Measurements from ENCODE around the gene WDR59.

The WDR59 gene

DNA sequence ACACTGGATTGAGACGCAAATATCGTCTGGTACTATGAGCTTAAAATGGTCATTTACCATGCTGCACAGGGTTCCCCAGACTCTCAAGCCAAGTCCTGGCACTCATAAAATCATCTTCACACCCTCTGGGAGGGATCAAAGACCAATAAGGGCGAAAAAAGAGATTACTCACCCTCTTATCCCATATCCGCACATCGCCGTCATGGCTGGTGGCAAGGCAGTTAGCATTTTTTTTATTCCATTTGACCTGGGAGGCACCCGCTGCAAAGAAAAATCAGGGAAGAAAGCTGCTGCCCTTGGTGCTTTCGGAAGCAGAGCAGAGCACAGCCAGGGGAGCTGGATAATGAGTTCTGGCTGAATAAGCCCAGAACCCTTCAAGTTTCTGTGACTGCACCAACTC, 42.4 kb downstream of the WDR59 start (continued):
- TF ChIP-seq, protein P1, sequence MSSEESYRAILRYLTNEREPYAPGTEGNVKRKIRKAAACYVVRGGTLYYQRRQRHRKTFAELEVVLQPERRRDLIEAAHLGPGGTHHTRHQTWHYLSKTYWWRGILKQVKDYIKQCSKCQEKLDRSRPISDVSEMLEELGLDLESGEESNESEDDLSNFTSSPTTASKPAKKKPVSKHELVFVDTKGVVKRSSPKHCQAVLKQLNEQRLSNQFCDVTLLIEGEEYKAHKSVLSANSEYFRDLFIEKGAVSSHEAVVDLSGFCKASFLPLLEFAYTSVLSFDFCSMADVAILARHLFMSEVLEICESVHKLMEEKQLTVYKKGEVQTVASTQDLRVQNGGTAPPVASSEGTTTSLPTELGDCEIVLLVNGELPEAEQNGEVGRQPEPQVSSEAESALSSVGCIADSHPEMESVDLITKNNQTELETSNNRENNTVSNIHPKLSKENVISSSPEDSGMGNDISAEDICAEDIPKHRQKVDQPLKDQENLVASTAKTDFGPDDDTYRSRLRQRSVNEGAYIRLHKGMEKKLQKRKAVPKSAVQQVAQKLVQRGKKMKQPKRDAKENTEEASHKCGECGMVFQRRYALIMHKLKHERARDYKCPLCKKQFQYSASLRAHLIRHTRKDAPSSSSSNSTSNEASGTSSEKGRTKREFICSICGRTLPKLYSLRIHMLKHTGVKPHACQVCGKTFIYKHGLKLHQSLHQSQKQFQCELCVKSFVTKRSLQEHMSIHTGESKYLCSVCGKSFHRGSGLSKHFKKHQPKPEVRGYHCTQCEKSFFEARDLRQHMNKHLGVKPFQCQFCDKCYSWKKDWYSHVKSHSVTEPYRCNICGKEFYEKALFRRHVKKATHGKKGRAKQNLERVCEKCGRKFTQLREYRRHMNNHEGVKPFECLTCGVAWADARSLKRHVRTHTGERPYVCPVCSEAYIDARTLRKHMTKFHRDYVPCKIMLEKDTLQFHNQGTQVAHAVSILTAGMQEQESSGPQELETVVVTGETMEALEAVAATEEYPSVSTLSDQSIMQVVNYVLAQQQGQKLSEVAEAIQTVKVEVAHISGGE (tag by site-specific recombination; conservative IDR thresholded peaks at IDR 0.05; ENCODE audit: low read depth), result no peak
- TF ChIP-seq ZNF791 (tag by site-specific recombination; IDR thresholded peaks at IDR 0.05) (no peak), ZNF501 (tag by site-specific recombination; IDR thresholded peaks at IDR 0.05) (no peak), ZNF48 (tag by site-specific recombination; IDR thresholded peaks at IDR 0.05) (no peak), ZNF169 (tag by site-specific recombination; IDR thresholded peaks at IDR 0.05) (no peak), HIC1 (tag by site-specific recombination; IDR thresholded peaks at IDR 0.05) (no peak), FEZF1 (tag by site-specific recombination; IDR thresholded peaks at IDR 0.05) (no peak)

DNA sequence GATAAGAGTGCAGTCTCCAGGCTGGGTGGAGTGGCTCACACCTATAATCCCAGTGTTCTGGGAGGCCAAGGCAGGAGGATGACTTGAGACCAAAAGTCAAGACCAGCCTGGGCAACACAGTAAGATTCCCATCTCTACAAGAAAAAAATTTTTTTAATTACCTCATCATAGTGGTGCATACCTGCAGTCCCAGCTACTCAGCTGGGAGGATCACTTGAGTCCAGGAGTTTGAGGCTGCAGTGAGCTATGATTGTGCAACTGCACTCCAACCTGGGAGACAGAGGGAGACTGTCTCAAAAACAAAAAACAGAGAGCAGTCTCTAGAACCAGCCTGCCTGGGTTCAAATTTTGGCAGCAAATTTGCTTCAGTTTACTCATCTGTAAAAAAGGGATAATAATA, 45.2 kb downstream of the WDR59 start:
- no peak overlapping the region for H3K27ac ChIP-seq (ENCODE audit: extremely low read depth, low read depth, low read length)
- TF ChIP-seq ZFHX2 (tag by site-specific recombination; conservative IDR thresholded peaks at IDR 0.05) (no peak), ZSCAN30 (tag by site-specific recombination; IDR thresholded peaks at IDR 0.05) (no peak), ZNF792 (tag by site-specific recombination; IDR thresholded peaks at IDR 0.05) (no peak), ZNF610 (tag by site-specific recombination; IDR thresholded peaks at IDR 0.05; ENCODE audit: borderline replicate concordance) (no peak)
- TF ChIP-seq, protein P2, sequence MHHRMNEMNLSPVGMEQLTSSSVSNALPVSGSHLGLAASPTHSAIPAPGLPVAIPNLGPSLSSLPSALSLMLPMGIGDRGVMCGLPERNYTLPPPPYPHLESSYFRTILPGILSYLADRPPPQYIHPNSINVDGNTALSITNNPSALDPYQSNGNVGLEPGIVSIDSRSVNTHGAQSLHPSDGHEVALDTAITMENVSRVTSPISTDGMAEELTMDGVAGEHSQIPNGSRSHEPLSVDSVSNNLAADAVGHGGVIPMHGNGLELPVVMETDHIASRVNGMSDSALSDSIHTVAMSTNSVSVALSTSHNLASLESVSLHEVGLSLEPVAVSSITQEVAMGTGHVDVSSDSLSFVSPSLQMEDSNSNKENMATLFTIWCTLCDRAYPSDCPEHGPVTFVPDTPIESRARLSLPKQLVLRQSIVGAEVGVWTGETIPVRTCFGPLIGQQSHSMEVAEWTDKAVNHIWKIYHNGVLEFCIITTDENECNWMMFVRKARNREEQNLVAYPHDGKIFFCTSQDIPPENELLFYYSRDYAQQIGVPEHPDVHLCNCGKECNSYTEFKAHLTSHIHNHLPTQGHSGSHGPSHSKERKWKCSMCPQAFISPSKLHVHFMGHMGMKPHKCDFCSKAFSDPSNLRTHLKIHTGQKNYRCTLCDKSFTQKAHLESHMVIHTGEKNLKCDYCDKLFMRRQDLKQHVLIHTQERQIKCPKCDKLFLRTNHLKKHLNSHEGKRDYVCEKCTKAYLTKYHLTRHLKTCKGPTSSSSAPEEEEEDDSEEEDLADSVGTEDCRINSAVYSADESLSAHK (tag by site-specific recombination; IDR thresholded peaks at IDR 0.05), result no peak
- TF ChIP-seq, protein P3, sequence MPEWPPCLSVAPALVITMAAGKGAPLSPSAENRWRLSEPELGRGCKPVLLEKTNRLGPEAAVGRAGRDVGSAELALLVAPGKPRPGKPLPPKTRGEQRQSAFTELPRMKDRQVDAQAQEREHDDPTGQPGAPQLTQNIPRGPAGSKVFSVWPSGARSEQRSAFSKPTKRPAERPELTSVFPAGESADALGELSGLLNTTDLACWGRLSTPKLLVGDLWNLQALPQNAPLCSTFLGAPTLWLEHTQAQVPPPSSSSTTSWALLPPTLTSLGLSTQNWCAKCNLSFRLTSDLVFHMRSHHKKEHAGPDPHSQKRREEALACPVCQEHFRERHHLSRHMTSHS (tag by site-specific recombination; IDR thresholded peaks at IDR 0.05), result no peak
- no peaks in the 10 kb centered on the region for H3K4me1 ChIP-seq (ENCODE audit: control insufficient read depth, insufficient read depth, low read length)
- H3K4me3 ChIP-seq (ENCODE audit: low read depth, low read length), result no peak overlapping the region
- H3K36me3 ChIP-seq (ENCODE audit: control insufficient read depth in 2 of 2, insufficient read depth in 1 of 2, low read length in 2 of 2), result peaks cover 7 to 67% of the 10 kb centered on the region in 2 experiments; a peak in 2 of 3 replicates
- CTCF ChIA-PET, result no interaction called here
- POLR2A ChIA-PET, result no interaction called here
- no peaks in the 10 kb centered on the region for H3K9me3 ChIP-seq (ENCODE audit: control insufficient read depth, insufficient read depth, low read depth, low read length)

- POLR2A ChIA-PET, result no interaction called here
- TF ChIP-seq ZNF76 (tag by site-specific recombination; IDR thresholded peaks at IDR 0.05; ENCODE audit: borderline replicate concordance, low read depth) (no peak), ZSCAN16 (tag by site-specific recombination; IDR thresholded peaks at IDR 0.05) (no peak), WT1 (tag by site-specific recombination; IDR thresholded peaks at IDR 0.05) (no peak), ZNF521 (tag by site-specific recombination; IDR thresholded peaks at IDR 0.05) (no peak)
- CTCF ChIA-PET, result no interaction called here
- Histone ChIP-seq H3K36me3 (ENCODE audit: control insufficient read depth in 2 of 2, insufficient read depth in 1 of 2, low read length in 2 of 2) (peaks cover 10 to 51% of the 10 kb centered on the region in 2 experiments; a peak in 2 of 3 replicates), H3K4me1 (ENCODE audit: control insufficient read depth, insufficient read depth, low read length) (no peaks in the 10 kb centered on the region), H3K27ac (ENCODE audit: extremely low read depth, low read depth, low read length) (no peak overlapping the region), H3K9me3 (ENCODE audit: control insufficient read depth, insufficient read depth, low read depth, low read length) (no peaks in the 10 kb centered on the region), H3K4me3 (ENCODE audit: low read depth, low read length) (no peak overlapping the region)
Observed at GRCh38 chr16:74936902-74937560, 47.9 kb downstream of the WDR59 start.

Measured in HEK293 (cell line).